ENCODE data around the gene PSKH1.

Gene PSKH1

GRCh38 chr16:67846063-67846319, 47.1 kb upstream of the PSKH1 start:
- peaks cover 18% of the 10 kb centered on the region for H3K4me1 ChIP-seq (ENCODE audit: insufficient read depth, poor library complexity, severe bottlenecking)
- DNase-seq (ENCODE audit: low spot score) (no peak), ATAC-seq (ENCODE audit: low read depth) (no peak)
- no peaks in the 10 kb centered on the region for H3K9me3 ChIP-seq (ENCODE audit: severe bottlenecking)
- peaks cover 20% of the 10 kb centered on the region for H3K36me3 ChIP-seq (ENCODE audit: low read depth)
- no peaks in the 10 kb centered on the region for H3K27me3 ChIP-seq (ENCODE audit: insufficient read depth, poor library complexity, severe bottlenecking)
- H3K27ac ChIP-seq (ENCODE audit: poor library complexity, severe bottlenecking): peak overlapping the region; percentile 85
- TF ChIP-seq CTCF (IDR thresholded peaks at IDR 0.05; ENCODE audit: poor library complexity, severe bottlenecking): no peak
- peak overlapping the region; percentile 97 for H3K4me3 ChIP-seq (ENCODE audit: severe bottlenecking)

GRCh38 chr16:67846320-67847063, 46.6 kb upstream of the PSKH1 start, which contains the start of gene NUTF2:
Gene NUTF2 (plus strand): TSS chr16:67846933. CDS start chr16:67865131, 18,198 bp downstream.
- Histone ChIP-seq H3K4me3 (ENCODE audit: severe bottlenecking) (peak within 1 kb of the TSS; percentile 97), H3K36me3 (ENCODE audit: low read depth) (peaks cover 24% of the 10 kb centered on the region), H3K9me3 (ENCODE audit: severe bottlenecking) (no peaks in the 10 kb centered on the region), H3K27ac (ENCODE audit: poor library complexity, severe bottlenecking) (peak within 1 kb of the TSS; percentile 85), H3K27me3 (ENCODE audit: insufficient read depth, poor library complexity, severe bottlenecking) (no peaks in the 10 kb centered on the region), H3K4me1 (ENCODE audit: insufficient read depth, poor library complexity, severe bottlenecking) (peaks cover 18% of the 10 kb centered on the region)
- ATAC-seq (ENCODE audit: low read depth): peak; percentile 63
- DNase-seq (ENCODE audit: low spot score): peak; percentile 96
- TF ChIP-seq CTCF (IDR thresholded peaks at IDR 0.05; ENCODE audit: poor library complexity, severe bottlenecking): no peak

- DNase-seq (ENCODE audit: low spot score): no peak
- H3K27ac ChIP-seq (ENCODE audit: poor library complexity, severe bottlenecking): peak within 1 kb of the TSS; percentile 85
- peak; percentile 51 for ATAC-seq (ENCODE audit: low read depth)
- no peak for TF ChIP-seq CTCF (IDR thresholded peaks at IDR 0.05; ENCODE audit: poor library complexity, severe bottlenecking)
- peaks cover 18% of the 10 kb centered on the region for H3K4me1 ChIP-seq (ENCODE audit: insufficient read depth, poor library complexity, severe bottlenecking)
- H3K9me3 ChIP-seq (ENCODE audit: severe bottlenecking): no peaks in the 10 kb centered on the region
- H3K36me3 ChIP-seq (ENCODE audit: low read depth): peaks cover 32% of the 10 kb centered on the region
- no peaks in the 10 kb centered on the region for H3K27me3 ChIP-seq (ENCODE audit: insufficient read depth, poor library complexity, severe bottlenecking)
- peak within 1 kb of the TSS; percentile 97 for H3K4me3 ChIP-seq (ENCODE audit: severe bottlenecking)
These were observed 45.8 kb upstream of the PSKH1 start, which contains the start of gene CENPT for GRCh38 chr16:67847064-67847861. Gene CENPT (minus strand): TSS chr16:67847693. CDS start chr16:67833859, 13,834 bp downstream.

GRCh38 chr16:67848118-67848517, 44.9 kb upstream of the PSKH1 start:
- Histone ChIP-seq H3K36me3 (ENCODE audit: low read depth) (peaks cover 40% of the 10 kb centered on the region), H3K4me1 (ENCODE audit: insufficient read depth, poor library complexity, severe bottlenecking) (peaks cover 18% of the 10 kb centered on the region), H3K9me3 (ENCODE audit: severe bottlenecking) (no peaks in the 10 kb centered on the region), H3K4me3 (ENCODE audit: severe bottlenecking) (peak overlapping the region; percentile 97), H3K27me3 (ENCODE audit: insufficient read depth, poor library complexity, severe bottlenecking) (no peaks in the 10 kb centered on the region), H3K27ac (ENCODE audit: poor library complexity, severe bottlenecking) (peak overlapping the region; percentile 85)
- DNase-seq (ENCODE audit: low spot score) (no peak), ATAC-seq (ENCODE audit: low read depth) (no peak)
- TF ChIP-seq CTCF (IDR thresholded peaks at IDR 0.05; ENCODE audit: poor library complexity, severe bottlenecking): no peak
